Neural cell (in vitro differentiated cells): Measurements from ENCODE around the gene NELFA. TPM values are rescaled to one million over a fixed set of nuclear protein-coding genes. Genes with fewer than 3 reads are reported as not detected.

Experiments used
- H2AFZ ChIP-seq: fragments of 200-600, 300-800 bp; sonication (generic), shearing (Covaris generic); 2 replicates; pipeline ENCODE4 v1.6.0; 2014; ENCODE audit warnings: low read depth, mild to moderate bottlenecking, antibody characterized with exemption, low read length, moderate library complexity
- H3F3A ChIP-seq: fragments of 200-600 bp; shearing (Covaris generic); 2 replicates; pipeline ENCODE4 v1.6.1; 2016; ENCODE audit warnings: mild to moderate bottlenecking, moderate library complexity, mixed read lengths, antibody characterized with exemption, low read length; ENCODE audit not compliant: insufficient read depth, poor library complexity, severe bottlenecking
- H3K27ac ChIP-seq: fragments of 200-600, 300-800 bp; sonication (generic), shearing (Covaris generic); 2 replicates; pipeline ENCODE4 v1.5.1; 2014; ENCODE audit warnings: mild to moderate bottlenecking, low read length, moderate library complexity
- H3K27me3 ChIP-seq: fragments of 300-800, 200-600 bp; sonication (generic), shearing (Covaris generic); 2 replicates; pipeline ENCODE4 v1.6.0; 2014; ENCODE audit warnings: mild to moderate bottlenecking, low read depth, low read length, moderate library complexity; ENCODE audit not compliant: insufficient read depth
- H3K36me3 ChIP-seq: fragments of 300-800, 200-600 bp; sonication (generic), shearing (Covaris generic); 2 replicates; pipeline ENCODE4 v1.5.1; 2014; ENCODE audit warnings: mild to moderate bottlenecking, antibody characterized with exemption, low read length, moderate library complexity; ENCODE audit not compliant: insufficient read depth
- H3K4me2 ChIP-seq: fragments of 300-800, 200-600 bp; sonication (generic), shearing (Covaris generic); 2 replicates; pipeline ENCODE4 v1.6.0; 2014; ENCODE audit warnings: mild to moderate bottlenecking, low read length
- H3K4me3 ChIP-seq: fragments of 300-800, 200-600 bp; sonication (generic), shearing (Covaris generic); 2 replicates; pipeline ENCODE4 v1.5.1; 2014; ENCODE audit warnings: mild to moderate bottlenecking, low read length, moderate library complexity
- H3K79me2 ChIP-seq: fragments of 200-600 bp; shearing (Covaris generic); replicated peaks from 2 replicates; pipeline ENCODE4 v1.6.0; 2014; ENCODE audit warnings: mild to moderate bottlenecking, low read length, moderate library complexity; ENCODE audit not compliant: insufficient read depth
- H3K9ac ChIP-seq: fragments of 300-800, 200-600 bp; sonication (generic), shearing (Covaris generic); 2 replicates; pipeline ENCODE4 v1.6.1; 2016; ENCODE audit warnings: mild to moderate bottlenecking, low read length, mixed read lengths
- H3K9me2 ChIP-seq: fragments of 200-600 bp; shearing (Covaris generic); 2 replicates; pipeline ENCODE4 v1.6.1; 2016; ENCODE audit warnings: mild to moderate bottlenecking, low read length, mixed read lengths; ENCODE audit not compliant: insufficient read depth
- H3K9me3 ChIP-seq: fragments of 200-600, 300-800 bp; sonication (generic), shearing (Covaris generic); 2 replicates; pipeline ENCODE4 v1.6.1; 2016; ENCODE audit warnings: mild to moderate bottlenecking, mixed run types, low read length, moderate library complexity, mixed read lengths
- H4K20me1 ChIP-seq: fragments of 200-600 bp; shearing (Covaris generic); 2 replicates; pipeline ENCODE4 v1.6.1; 2016; ENCODE audit warnings: mild to moderate bottlenecking, mixed run types; ENCODE audit not compliant: insufficient read depth
- CTCF ChIP-seq: fragments of 450-650 bp; IDR thresholded peaks from 2 replicates; pipeline ENCODE4 v1.5.1; 2014; ENCODE audit warnings: antibody characterized with exemption, mild to moderate bottlenecking, moderate library complexity; ENCODE audit not compliant: poor library complexity, severe bottlenecking
- EP300 ChIP-seq: fragments of 450-650 bp; conservative IDR thresholded peaks from 2 replicates; pipeline ENCODE4 v1.6.1; 2014; ENCODE audit warnings: antibody characterized with exemption, mild to moderate bottlenecking, moderate library complexity; ENCODE audit not compliant: poor library complexity, severe bottlenecking
- EZH2 ChIP-seq: fragments of 200-600, 300-800 bp; shearing (Covaris generic), sonication (generic); IDR thresholded peaks from 2 replicates; pipeline ENCODE4 v1.6.1; 2014; ENCODE audit warnings: antibody characterized with exemption, low read length, borderline replicate concordance, mild to moderate bottlenecking; ENCODE audit not compliant: insufficient read depth, poor library complexity, severe bottlenecking
- MXI1 ChIP-seq: fragments of 450-650 bp; conservative IDR thresholded peaks from 2 replicates; pipeline ENCODE4 v1.6.1; 2014; ENCODE audit warnings: antibody characterized with exemption, mild to moderate bottlenecking; ENCODE audit not compliant: poor library complexity, severe bottlenecking
- POLR2AphosphoS5 ChIP-seq: IDR thresholded peaks from 2 replicates; pipeline ENCODE4 v1.6.1; 2012
- RAD21 ChIP-seq: fragments of 450-650 bp; conservative IDR thresholded peaks from 2 replicates; pipeline ENCODE4 v1.6.1; 2014; ENCODE audit warnings: antibody characterized with exemption, mild to moderate bottlenecking, moderate library complexity
- SMC3 ChIP-seq: fragments of 450-650 bp; conservative IDR thresholded peaks from 2 replicates; pipeline ENCODE4 v1.6.1; 2014; ENCODE audit warnings: antibody characterized with exemption, mild to moderate bottlenecking, moderate library complexity; ENCODE audit not compliant: poor library complexity
- TAF1 ChIP-seq: IDR thresholded peaks from 2 replicates; pipeline ENCODE4 v1.6.1; 2012; ENCODE audit warnings: low read depth
- polyA plus RNA-seq: library from polyadenylated mRNA; depleted of rRNA; stranded (reverse); fragments of >200 nt; gene quantifications from 2 replicates; pipeline ENCODE4 v1.2.3, GENCODE V29; 2014
- TF ChIP-seq, protein P1 (sequence below): IDR thresholded peaks from 2 replicates; pipeline ENCODE4 v1.6.1; 2012; ENCODE audit warnings: borderline replicate concordance

NELFA gene
- polyA plus RNA-seq, 1 donor from 2014 or later, result 40.5 TPM

DNA sequence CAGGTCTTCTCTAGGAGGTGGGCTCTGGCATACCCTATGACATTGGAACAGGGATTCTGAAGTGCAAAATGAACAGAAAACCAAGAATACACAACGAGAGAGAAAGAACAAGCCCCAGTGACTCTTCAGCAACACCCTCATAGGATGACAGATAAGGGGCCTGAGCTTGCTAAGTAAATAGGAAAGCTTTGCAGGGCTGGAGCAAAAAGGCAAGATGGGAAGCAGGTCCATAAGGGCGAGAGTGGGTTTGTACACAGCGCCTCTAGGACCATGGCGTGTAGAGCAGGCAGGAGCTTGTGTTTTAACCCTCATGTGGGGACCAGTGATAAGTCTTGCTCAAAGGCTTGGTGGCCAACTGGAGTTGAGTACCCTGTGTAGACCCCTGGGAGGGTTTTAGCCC is 45.8 kb downstream of the NELFA start:
- Histone ChIP-seq H3K9me2 (no peaks in the 10 kb centered on the region), H3K4me3 (no peak overlapping the region), H3K36me3 (peaks cover 7% of the 10 kb centered on the region), H2AFZ (no peak overlapping the region), H3K4me2 (no peak overlapping the region), H3K79me2 (no peaks in the 10 kb centered on the region), H3K9ac (no peak overlapping the region), H3K27ac (no peak overlapping the region), H3K27me3 (no peaks in the 10 kb centered on the region), H4K20me1 (no peaks in the 10 kb centered on the region), H3F3A (no peaks in the 10 kb centered on the region), H3K9me3 (no peaks in the 10 kb centered on the region)
- TF ChIP-seq, protein P1, sequence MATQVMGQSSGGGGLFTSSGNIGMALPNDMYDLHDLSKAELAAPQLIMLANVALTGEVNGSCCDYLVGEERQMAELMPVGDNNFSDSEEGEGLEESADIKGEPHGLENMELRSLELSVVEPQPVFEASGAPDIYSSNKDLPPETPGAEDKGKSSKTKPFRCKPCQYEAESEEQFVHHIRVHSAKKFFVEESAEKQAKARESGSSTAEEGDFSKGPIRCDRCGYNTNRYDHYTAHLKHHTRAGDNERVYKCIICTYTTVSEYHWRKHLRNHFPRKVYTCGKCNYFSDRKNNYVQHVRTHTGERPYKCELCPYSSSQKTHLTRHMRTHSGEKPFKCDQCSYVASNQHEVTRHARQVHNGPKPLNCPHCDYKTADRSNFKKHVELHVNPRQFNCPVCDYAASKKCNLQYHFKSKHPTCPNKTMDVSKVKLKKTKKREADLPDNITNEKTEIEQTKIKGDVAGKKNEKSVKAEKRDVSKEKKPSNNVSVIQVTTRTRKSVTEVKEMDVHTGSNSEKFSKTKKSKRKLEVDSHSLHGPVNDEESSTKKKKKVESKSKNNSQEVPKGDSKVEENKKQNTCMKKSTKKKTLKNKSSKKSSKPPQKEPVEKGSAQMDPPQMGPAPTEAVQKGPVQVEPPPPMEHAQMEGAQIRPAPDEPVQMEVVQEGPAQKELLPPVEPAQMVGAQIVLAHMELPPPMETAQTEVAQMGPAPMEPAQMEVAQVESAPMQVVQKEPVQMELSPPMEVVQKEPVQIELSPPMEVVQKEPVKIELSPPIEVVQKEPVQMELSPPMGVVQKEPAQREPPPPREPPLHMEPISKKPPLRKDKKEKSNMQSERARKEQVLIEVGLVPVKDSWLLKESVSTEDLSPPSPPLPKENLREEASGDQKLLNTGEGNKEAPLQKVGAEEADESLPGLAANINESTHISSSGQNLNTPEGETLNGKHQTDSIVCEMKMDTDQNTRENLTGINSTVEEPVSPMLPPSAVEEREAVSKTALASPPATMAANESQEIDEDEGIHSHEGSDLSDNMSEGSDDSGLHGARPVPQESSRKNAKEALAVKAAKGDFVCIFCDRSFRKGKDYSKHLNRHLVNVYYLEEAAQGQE, result no peak
- TF ChIP-seq MXI1 (no peak), RAD21 (no peak), EZH2 (no peak), TAF1 (no peak), CTCF (no peak), SMC3 (no peak), POLR2AphosphoS5 (no peak), EP300 (no peak)

- no peak overlapping the region for H3K4me2 ChIP-seq
- no peak overlapping the region for H2AFZ ChIP-seq
- H3K9me3 ChIP-seq, result no peaks in the 10 kb centered on the region
- no peaks in the 10 kb centered on the region for H4K20me1 ChIP-seq
- no peaks in the 10 kb centered on the region for H3F3A ChIP-seq
- no peak overlapping the region for H3K27ac ChIP-seq
- H3K36me3 ChIP-seq, result peaks cover 9% of the 10 kb centered on the region
- no peaks in the 10 kb centered on the region for H3K27me3 ChIP-seq
- no peak overlapping the region for H3K4me3 ChIP-seq
- H3K9ac ChIP-seq, result no peak overlapping the region
- no peak for TF ChIP-seq EZH2
- TF ChIP-seq CTCF, result no peak
- TF ChIP-seq, protein P1, result no peak
- TF ChIP-seq MXI1, result no peak
- no peak for TF ChIP-seq RAD21
- TF ChIP-seq TAF1, result no peak
- no peak for TF ChIP-seq SMC3
- TF ChIP-seq EP300, result no peak
- TF ChIP-seq POLR2AphosphoS5, result no peak
- no peaks in the 10 kb centered on the region for H3K79me2 ChIP-seq
- no peaks in the 10 kb centered on the region for H3K9me2 ChIP-seq
These were observed 47.2 kb downstream of the NELFA start for GRCh38 chr4:1961563-1961962.
